ENCODE data around the gene B9D1. TPM values are rescaled to one million over a fixed set of nuclear protein-coding genes. Genes with fewer than 3 reads are reported as not detected.

The B9D1 gene
- total and polyA plus RNA-seq, 2 of the 13 experiments (the other 11 are each of a cell fraction or from before 2014, with no cell fraction given) = 27.7 to 31.1 TPM

DNA sequence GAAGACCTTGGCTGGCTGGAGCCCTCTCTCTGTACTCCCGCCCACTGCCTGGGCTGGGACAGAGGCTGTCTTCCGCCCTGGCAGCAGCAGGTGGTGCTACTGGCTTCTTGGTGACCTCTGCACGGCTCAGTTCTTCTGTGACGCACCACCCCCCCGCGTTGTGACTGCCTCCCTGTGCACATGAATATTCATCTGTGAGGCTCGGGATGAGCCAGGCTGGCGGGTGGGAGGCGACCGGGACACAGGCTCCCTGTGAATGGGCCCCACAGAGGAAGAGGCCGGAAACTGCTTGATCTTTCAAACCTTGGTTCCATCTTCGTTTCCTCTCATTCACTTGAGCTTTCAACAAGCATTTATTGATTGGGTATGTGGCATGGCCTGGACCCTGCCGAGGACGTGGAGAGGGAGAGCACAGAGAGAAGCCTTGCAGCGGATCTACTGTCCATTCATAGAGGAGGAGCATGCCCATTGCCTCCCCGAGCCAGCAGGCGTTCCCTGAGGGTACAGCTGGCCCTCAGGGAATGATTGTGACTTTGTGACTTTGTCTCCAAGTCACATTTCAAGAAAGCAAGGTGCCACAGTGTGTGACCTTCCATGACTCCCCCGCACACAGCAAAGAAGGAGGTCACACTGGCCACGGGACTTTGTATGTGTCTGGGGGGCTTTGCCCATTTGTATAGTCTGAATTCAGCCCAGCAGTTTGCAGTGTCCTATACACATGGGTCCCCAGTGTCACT is 45.0 kb downstream of the B9D1 start (continued):
- TF ChIP-seq ZSCAN9 (CRISPR knock-in tag; IDR thresholded peaks at IDR 0.05; ENCODE audit: borderline replicate concordance) (no peak), MXD3 (CRISPR knock-in tag; IDR thresholded peaks at IDR 0.05) (peak; percentile 16; the same call in 1 of the 2 replicates), ZMAT3 (CRISPR knock-in tag; conservative IDR thresholded peaks at IDR 0.05) (no peak), ZSCAN31 (CRISPR knock-in tag; IDR thresholded peaks at IDR 0.05; ENCODE audit: low read depth) (peak; percentile 85), KDM4B (CRISPR knock-in tag; IDR thresholded peaks at IDR 0.05) (0 out of 2 replicates have a peak, but pooled peaks have one; percentile 29), ZNF205 (CRISPR knock-in tag; IDR thresholded peaks at IDR 0.05) (peak; percentile 57; the same call in 1 of the 2 replicates), RELA (CRISPR knock-in tag; IDR thresholded peaks at IDR 0.05) (no peak), ASH2L (IDR thresholded peaks at IDR 0.05; ENCODE audit: insufficient read length, low read depth, low read length) (peak; percentile 51), ZNF605 (CRISPR knock-in tag; IDR thresholded peaks at IDR 0.05) (peak; percentile 73; the same call in 1 of the 2 replicates), ZNF501 (CRISPR knock-in tag; IDR thresholded peaks at IDR 0.05) (peak; percentile 74; the same call in 1 of the 2 replicates), MAZ (IDR thresholded peaks at IDR 0.05; ENCODE audit: borderline replicate concordance, low read depth, low read length) (peak; percentile 66; the same call in 1 of the 2 replicates), MAZ (CRISPR knock-in tag; IDR thresholded peaks at IDR 0.05; ENCODE audit: low read depth) (peak; percentile 70), ZNF678 (CRISPR knock-in tag; IDR thresholded peaks at IDR 0.05) (no peak), TRAFD1 (CRISPR knock-in tag; IDR thresholded peaks at IDR 0.05; ENCODE audit: borderline replicate concordance) (0 out of 2 replicates have a peak, but pooled peaks have one; percentile 68), RFX5 (IDR thresholded peaks at IDR 0.05; ENCODE audit: low read depth, low read length) (no peak), TERF1 (CRISPR knock-in tag; IDR thresholded peaks at IDR 0.05) (no peak), ZNF451 (CRISPR knock-in tag; IDR thresholded peaks at IDR 0.05) (no peak), NR3C1 (CRISPR knock-in tag; IDR thresholded peaks at IDR 0.05) (no peak), SOX13 (IDR thresholded peaks at IDR 0.05) (no peak), SOX13 (CRISPR knock-in tag; conservative IDR thresholded peaks at IDR 0.05 in 1 of 2, IDR thresholded peaks at IDR 0.05 in 1 of 2) (0 out of 4 replicates have a peak, but pooled peaks of 1 of the 2 experiments have one; percentile 3)
- TF ChIP-seq, protein P1, sequence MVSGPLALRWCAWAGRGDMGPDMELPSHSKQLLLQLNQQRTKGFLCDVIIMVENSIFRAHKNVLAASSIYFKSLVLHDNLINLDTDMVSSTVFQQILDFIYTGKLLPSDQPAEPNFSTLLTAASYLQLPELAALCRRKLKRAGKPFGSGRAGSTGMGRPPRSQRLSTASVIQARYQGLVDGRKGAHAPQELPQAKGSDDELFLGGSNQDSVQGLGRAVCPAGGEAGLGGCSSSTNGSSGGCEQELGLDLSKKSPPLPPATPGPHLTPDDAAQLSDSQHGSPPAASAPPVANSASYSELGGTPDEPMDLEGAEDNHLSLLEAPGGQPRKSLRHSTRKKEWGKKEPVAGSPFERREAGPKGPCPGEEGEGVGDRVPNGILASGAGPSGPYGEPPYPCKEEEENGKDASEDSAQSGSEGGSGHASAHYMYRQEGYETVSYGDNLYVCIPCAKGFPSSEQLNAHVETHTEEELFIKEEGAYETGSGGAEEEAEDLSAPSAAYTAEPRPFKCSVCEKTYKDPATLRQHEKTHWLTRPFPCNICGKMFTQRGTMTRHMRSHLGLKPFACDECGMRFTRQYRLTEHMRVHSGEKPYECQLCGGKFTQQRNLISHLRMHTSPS (CRISPR knock-in tag; IDR thresholded peaks at IDR 0.05; ENCODE audit: low read depth) = 0 out of 2 replicates have a peak, but pooled peaks have one; percentile 43
- TF ChIP-seq, protein P2, sequence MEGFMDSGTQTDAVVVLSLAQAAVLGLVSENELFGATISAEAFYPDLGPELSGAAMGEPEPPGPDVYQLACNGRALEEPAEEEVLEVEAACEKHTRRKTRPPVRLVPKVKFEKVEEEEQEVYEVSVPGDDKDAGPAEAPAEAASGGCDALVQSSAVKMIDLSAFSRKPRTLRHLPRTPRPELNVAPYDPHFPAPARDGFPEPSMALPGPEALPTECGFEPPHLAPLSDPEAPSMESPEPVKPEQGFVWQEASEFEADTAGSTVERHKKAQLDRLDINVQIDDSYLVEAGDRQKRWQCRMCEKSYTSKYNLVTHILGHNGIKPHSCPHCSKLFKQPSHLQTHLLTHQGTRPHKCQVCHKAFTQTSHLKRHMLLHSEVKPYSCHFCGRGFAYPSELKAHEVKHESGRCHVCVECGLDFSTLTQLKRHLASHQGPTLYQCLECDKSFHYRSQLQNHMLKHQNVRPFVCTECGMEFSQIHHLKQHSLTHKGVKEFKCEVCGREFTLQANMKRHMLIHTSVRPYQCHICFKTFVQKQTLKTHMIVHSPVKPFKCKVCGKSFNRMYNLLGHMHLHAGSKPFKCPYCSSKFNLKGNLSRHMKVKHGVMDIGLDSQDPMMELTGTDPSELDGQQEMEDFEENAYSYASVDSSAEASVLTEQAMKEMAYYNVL (CRISPR knock-in tag; IDR thresholded peaks at IDR 0.05; ENCODE audit: borderline replicate concordance) = peak; percentile 31; the same call in 1 of the 2 replicates
